Choroid plexus epithelial cell (primary cell): ENCODE data around the gene A2ML1.

ENCODE experiments used
- DNase-seq: peaks from one replicate; pipeline ENCODE4 v3.0.0-alpha.2; 2010; ENCODE audit warnings: low read depth
- H3K4me3 ChIP-seq: 2 replicates; pipeline ENCODE4 v1.5.1; 2011; ENCODE audit warnings: low read depth, mild to moderate bottlenecking, control low read depth, low read length, moderate library complexity
- CTCF ChIP-seq: conservative IDR thresholded peaks from 2 replicates; pipeline ENCODE4 v1.5.1; 2011; ENCODE audit warnings: low read depth, mild to moderate bottlenecking, control low read depth, inconsistent platforms, low read length, moderate library complexity

Gene A2ML1

GRCh38 chr12:8911606-8912268 is 89.3 kb downstream of the A2ML1 start:
- TF ChIP-seq CTCF: no peak
- no peak for DNase-seq
- no peak overlapping the region for H3K4me3 ChIP-seq

GRCh38 chr12:8912914-8913313 is 90.5 kb downstream of the A2ML1 start:
- H3K4me3 ChIP-seq: no peak overlapping the region

GRCh38 chr12:8913702-8914032 is 91.2 kb downstream of the A2ML1 start:
- DNase-seq: peak; percentile 11
- no peak for TF ChIP-seq CTCF
- peak overlapping the region; percentile 77 for H3K4me3 ChIP-seq

More at GRCh38 chr12:8912914-8913313, 90.5 kb downstream of the A2ML1 start:
- no peak for DNase-seq
- TF ChIP-seq CTCF: peak; percentile 30

- peak; percentile 70 for TF ChIP-seq CTCF
- peak within 1 kb of the TSS; percentile 77 for H3K4me3 ChIP-seq
- peak; percentile 70 for DNase-seq
Observed at GRCh38 chr12:8914033-8914715, 91.8 kb downstream of the A2ML1 start, which contains the start of gene PHC1. TSS of gene PHC1 (plus strand) at chr12:8914509. CDS start at chr12:8917678, 3,169 bp downstream.

GRCh38 chr12:8914716-8915526 is 92.5 kb downstream of the A2ML1 start:
- no peak for TF ChIP-seq CTCF
- peak overlapping the region; percentile 72 for H3K4me3 ChIP-seq
- DNase-seq: peak; percentile 72

GRCh38 chr12:8916154-8916553 is 93.7 kb downstream of the A2ML1 start:
- no peak for TF ChIP-seq CTCF
- DNase-seq: no peak
- no peak overlapping the region for H3K4me3 ChIP-seq
